Measurements from ENCODE around the gene IGLL5. TPM values are rescaled to one million over a fixed set of nuclear protein-coding genes. Genes with fewer than 3 reads are reported as not detected.

The IGLL5 gene
- total and polyA plus RNA-seq, 12 donors = 0.43 to 24.7 (median 1.8) TPM; not detected in 6

GRCh38 chr22:22918297-22918965 lies 30.8 kb downstream of the IGLL5 start:
- 74 to 83% (median 77%) methylated on average over 4 to 7 of the region's 7 CpGs for WGBS, 4 donors
- intact Hi-C loops (cut with DNase I) = no loop called here
- DNase-seq = no peak
- TF ChIP-seq, protein P1, sequence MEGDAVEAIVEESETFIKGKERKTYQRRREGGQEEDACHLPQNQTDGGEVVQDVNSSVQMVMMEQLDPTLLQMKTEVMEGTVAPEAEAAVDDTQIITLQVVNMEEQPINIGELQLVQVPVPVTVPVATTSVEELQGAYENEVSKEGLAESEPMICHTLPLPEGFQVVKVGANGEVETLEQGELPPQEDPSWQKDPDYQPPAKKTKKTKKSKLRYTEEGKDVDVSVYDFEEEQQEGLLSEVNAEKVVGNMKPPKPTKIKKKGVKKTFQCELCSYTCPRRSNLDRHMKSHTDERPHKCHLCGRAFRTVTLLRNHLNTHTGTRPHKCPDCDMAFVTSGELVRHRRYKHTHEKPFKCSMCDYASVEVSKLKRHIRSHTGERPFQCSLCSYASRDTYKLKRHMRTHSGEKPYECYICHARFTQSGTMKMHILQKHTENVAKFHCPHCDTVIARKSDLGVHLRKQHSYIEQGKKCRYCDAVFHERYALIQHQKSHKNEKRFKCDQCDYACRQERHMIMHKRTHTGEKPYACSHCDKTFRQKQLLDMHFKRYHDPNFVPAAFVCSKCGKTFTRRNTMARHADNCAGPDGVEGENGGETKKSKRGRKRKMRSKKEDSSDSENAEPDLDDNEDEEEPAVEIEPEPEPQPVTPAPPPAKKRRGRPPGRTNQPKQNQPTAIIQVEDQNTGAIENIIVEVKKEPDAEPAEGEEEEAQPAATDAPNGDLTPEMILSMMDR (IDR thresholded peaks at IDR 0.05) = no peak
- TF ChIP-seq POLR2A (IDR thresholded peaks at IDR 0.05) = no peak
- Histone ChIP-seq H3K36me3 (replicated peaks in 1 of 2) (no peaks in the 10 kb centered on the region), H3K27ac (no peak overlapping the region), H3K4me1 (replicated peaks in 1 of 2) (no peaks in the 10 kb centered on the region), H3K27me3 (no peaks in the 10 kb centered on the region), H3K9me3 (replicated peaks in 1 of 3) (no peaks in the 10 kb centered on the region), H3K4me3 (no peak overlapping the region)

DNA sequence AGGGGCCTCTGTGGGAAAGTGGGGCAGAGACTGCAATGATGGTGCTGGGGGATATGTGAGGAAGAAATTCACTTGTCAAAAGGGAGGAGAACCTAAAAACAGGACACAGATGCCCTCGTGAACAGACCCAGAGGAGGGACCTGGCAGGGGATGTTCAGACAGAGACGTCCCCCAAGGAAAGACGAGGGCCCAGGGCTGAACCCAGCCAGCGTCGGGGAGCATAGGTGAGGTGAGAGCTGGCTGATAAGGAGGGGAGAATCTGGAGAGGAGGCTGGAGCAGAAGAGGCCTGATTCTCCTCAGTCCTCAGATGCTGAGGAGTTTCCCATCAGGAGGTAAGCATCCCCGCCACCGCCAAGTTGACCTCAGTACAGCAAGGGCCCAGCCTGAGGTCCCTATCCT lies 31.4 kb downstream of the IGLL5 start:
- no peak for DNase-seq
- TF ChIP-seq, protein P1 (IDR thresholded peaks at IDR 0.05) = no peak
- no peak for TF ChIP-seq POLR2A (IDR thresholded peaks at IDR 0.05)
- intact Hi-C loops (cut with DNase I) = no loop called here
- no peaks in the 10 kb centered on the region for H3K9me3 ChIP-seq (replicated peaks in 1 of 3)
- H3K27me3 ChIP-seq = no peaks in the 10 kb centered on the region
- H3K4me3 ChIP-seq = no peak overlapping the region
- no peaks in the 10 kb centered on the region for H3K36me3 ChIP-seq (replicated peaks in 1 of 2)
- no peak overlapping the region for H3K27ac ChIP-seq
- 83 to 95% (median 89%) methylated on average over 5 to 7 of the region's 7 CpGs for WGBS, 4 donors
- H3K4me1 ChIP-seq (replicated peaks in 1 of 2) = no peaks in the 10 kb centered on the region

DNA sequence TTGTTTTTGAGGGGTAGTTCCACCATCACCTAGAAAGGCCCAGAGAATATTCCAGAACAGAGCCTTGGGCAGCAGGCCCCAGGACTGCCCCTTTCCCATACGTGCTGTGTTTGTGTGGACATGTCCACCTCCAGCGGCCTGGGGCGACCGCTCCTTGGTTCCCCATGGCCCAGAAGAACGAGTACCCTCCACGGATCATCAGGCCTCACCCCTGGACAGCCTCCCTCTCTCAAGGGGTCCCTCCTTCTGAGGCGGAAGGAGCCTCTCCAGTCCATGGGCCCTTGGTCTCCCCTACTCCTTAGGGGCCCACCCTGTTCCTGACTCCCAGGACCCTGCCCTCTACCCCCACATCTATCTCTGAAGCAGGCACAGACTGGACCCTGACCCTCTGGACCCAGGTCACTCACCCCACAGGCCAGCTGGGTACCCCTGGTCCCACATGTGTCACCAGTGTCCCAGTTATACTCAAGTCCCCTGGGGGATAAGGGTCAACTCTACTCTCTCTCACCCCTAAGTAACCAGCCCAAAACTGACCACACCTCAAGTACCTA lies 32.6 kb downstream of the IGLL5 start:
- 86 to 99% (median 93%) methylated on average over 6 to 7 of the region's 7 CpGs for WGBS, 4 donors
- TF ChIP-seq, protein P1 (IDR thresholded peaks at IDR 0.05) = no peak
- no peak for TF ChIP-seq POLR2A (IDR thresholded peaks at IDR 0.05)
- intact Hi-C loops (cut with DNase I) = no loop called here

DNA sequence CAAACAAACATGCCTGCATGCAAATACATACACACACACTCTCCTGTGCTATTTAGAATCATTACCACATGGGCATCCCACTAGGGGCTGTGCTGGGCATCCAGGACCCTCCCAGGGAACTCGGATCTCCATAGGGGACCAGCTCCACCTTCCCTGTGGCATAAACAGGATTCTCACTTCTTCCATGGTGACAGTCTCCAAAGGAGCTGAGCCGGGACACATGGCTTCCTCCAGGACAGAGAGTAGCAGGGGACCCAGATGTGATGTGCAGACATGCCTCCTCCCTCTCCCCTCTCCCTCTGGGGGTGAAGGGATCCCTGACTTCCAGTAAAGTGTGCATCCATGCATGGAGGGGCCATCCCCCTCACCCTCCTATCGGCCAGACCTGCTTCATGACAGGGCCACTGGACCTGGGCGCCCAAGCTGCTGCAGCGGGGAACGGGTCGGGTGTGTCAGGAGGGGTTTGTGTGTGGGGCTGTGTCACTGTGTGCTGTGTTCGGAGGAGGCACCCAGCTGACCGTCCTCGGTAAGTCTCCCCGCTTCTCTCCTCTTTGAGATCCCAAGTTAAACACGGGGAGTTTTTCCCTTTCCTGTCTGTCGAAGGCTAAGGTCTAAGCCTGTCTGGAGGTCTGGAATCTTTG lies 33.4 kb downstream of the IGLL5 start:
- TF ChIP-seq, protein P1 (IDR thresholded peaks at IDR 0.05) = no peak
- no peak for TF ChIP-seq POLR2A (IDR thresholded peaks at IDR 0.05)
- WGBS, 4 donors = 70 to 89% (median 88%) methylated on average over 7 to 13 of the region's 13 CpGs
- no peak for DNase-seq
- no peaks in the 10 kb centered on the region for H3K27me3 ChIP-seq
- H3K4me1 ChIP-seq (replicated peaks in 1 of 2) = no peaks in the 10 kb centered on the region
- H3K27ac ChIP-seq = no peak overlapping the region
- H3K36me3 ChIP-seq (replicated peaks in 1 of 2) = no peaks in the 10 kb centered on the region
- intact Hi-C loops (cut with DNase I) = no loop called here
- no peaks in the 10 kb centered on the region for H3K9me3 ChIP-seq (replicated peaks in 1 of 3)
- no peak overlapping the region for H3K4me3 ChIP-seq

More for the DNA sequence above, 32.6 kb downstream of the IGLL5 start:
- H3K36me3 ChIP-seq (replicated peaks in 1 of 2) = no peaks in the 10 kb centered on the region
- no peak overlapping the region for H3K27ac ChIP-seq
- H3K4me3 ChIP-seq = no peak overlapping the region
- H3K9me3 ChIP-seq (replicated peaks in 1 of 3) = no peaks in the 10 kb centered on the region
- DNase-seq = no peak
- H3K27me3 ChIP-seq = no peaks in the 10 kb centered on the region
- no peaks in the 10 kb centered on the region for H3K4me1 ChIP-seq (replicated peaks in 1 of 2)
